ENCODE data around the gene TSPAN9. TPM values are rescaled to one million over a fixed set of nuclear protein-coding genes. Genes with fewer than 3 reads are reported as not detected.

The TSPAN9 gene
- total RNA-seq, 1 donor from 2014 or later, result 0.09 TPM

- no peak overlapping the region for H3K27ac Mint-ChIP-seq
- intact Hi-C loops (cut with micrococcal nuclease), result no loop called here
- peaks cover 32% of the 10 kb centered on the region for H3K27me3 Mint-ChIP-seq
- no peaks in the 10 kb centered on the region for H3K9me3 Mint-ChIP-seq
- H3K4me3 Mint-ChIP-seq, result peak overlapping the region; percentile 62
- H3K4me1 Mint-ChIP-seq, result peaks cover 11% of the 10 kb centered on the region
- DNase-seq, result peak; percentile 64
- no peaks in the 10 kb centered on the region for H3K36me3 Mint-ChIP-seq (ENCODE audit: low read depth)
Measured at GRCh38 chr12:3077572-3078081, 448 bp downstream of the TSPAN9 start.

GRCh38 chr12:3078086-3078820, 1.1 kb downstream of the TSPAN9 start:
- peak overlapping the region; percentile 62 for H3K4me3 Mint-ChIP-seq

GRCh38 chr12:3081091-3081490, 3.9 kb downstream of the TSPAN9 start:
- no peak overlapping the region for H3K27ac Mint-ChIP-seq
- no peaks in the 10 kb centered on the region for H3K36me3 Mint-ChIP-seq (ENCODE audit: low read depth)
- H3K9me3 Mint-ChIP-seq, result no peaks in the 10 kb centered on the region
- peaks cover 21% of the 10 kb centered on the region for H3K27me3 Mint-ChIP-seq
- H3K4me1 Mint-ChIP-seq, result peaks cover 9% of the 10 kb centered on the region
- intact Hi-C loops (cut with micrococcal nuclease), result no loop called here
- DNase-seq, result no peak
- no peak overlapping the region for H3K4me3 Mint-ChIP-seq

More at GRCh38 chr12:3078086-3078820, 1.1 kb downstream of the TSPAN9 start:
- H3K4me1 Mint-ChIP-seq, result peaks cover 10% of the 10 kb centered on the region
- H3K27me3 Mint-ChIP-seq, result peaks cover 31% of the 10 kb centered on the region
- H3K36me3 Mint-ChIP-seq (ENCODE audit: low read depth), result no peaks in the 10 kb centered on the region
- no peak for DNase-seq
- no peaks in the 10 kb centered on the region for H3K9me3 Mint-ChIP-seq
- intact Hi-C loops (cut with micrococcal nuclease), result no loop called here
- peak overlapping the region; percentile 34 for H3K27ac Mint-ChIP-seq

GRCh38 chr12:3081886-3082285, 4.7 kb downstream of the TSPAN9 start:
- H3K27ac Mint-ChIP-seq, result no peak overlapping the region
- H3K36me3 Mint-ChIP-seq (ENCODE audit: low read depth), result no peaks in the 10 kb centered on the region
- peaks cover 6% of the 10 kb centered on the region for H3K4me1 Mint-ChIP-seq
- peaks cover 17% of the 10 kb centered on the region for H3K27me3 Mint-ChIP-seq
- intact Hi-C loops (cut with micrococcal nuclease), result no loop called here
- H3K9me3 Mint-ChIP-seq, result no peaks in the 10 kb centered on the region
- H3K4me3 Mint-ChIP-seq, result no peak overlapping the region
- DNase-seq, result no peak

- Mint-ChIP-seq H3K4me1 (no peaks in the 10 kb centered on the region), H3K4me3 (no peak overlapping the region), H3K27ac (no peak overlapping the region), H3K9me3 (no peaks in the 10 kb centered on the region), H3K36me3 (ENCODE audit: low read depth) (no peaks in the 10 kb centered on the region), H3K27me3 (peaks cover 11% of the 10 kb centered on the region)
- no peak for DNase-seq
- intact Hi-C loops (cut with micrococcal nuclease), result no loop called here
Measured at GRCh38 chr12:3083241-3083920, 6.2 kb downstream of the TSPAN9 start.

GRCh38 chr12:3083921-3084347, 6.8 kb downstream of the TSPAN9 start:
- Mint-ChIP-seq H3K27me3 (peaks cover 8% of the 10 kb centered on the region), H3K9me3 (no peaks in the 10 kb centered on the region), H3K27ac (no peak overlapping the region), H3K4me3 (no peak overlapping the region), H3K4me1 (no peaks in the 10 kb centered on the region), H3K36me3 (ENCODE audit: low read depth) (no peaks in the 10 kb centered on the region)
- DNase-seq, result no peak
- intact Hi-C loops (cut with micrococcal nuclease), result no loop called here

- Mint-ChIP-seq H3K4me3 (no peak overlapping the region), H3K9me3 (no peaks in the 10 kb centered on the region), H3K27me3 (peaks cover 8% of the 10 kb centered on the region), H3K4me1 (no peaks in the 10 kb centered on the region), H3K27ac (no peak overlapping the region), H3K36me3 (ENCODE audit: low read depth) (no peaks in the 10 kb centered on the region)
- no peak for DNase-seq
- intact Hi-C loops (cut with micrococcal nuclease), result no loop called here
Measured at GRCh38 chr12:3084742-3085141, 7.6 kb downstream of the TSPAN9 start.

GRCh38 chr12:3085341-3086139, 8.4 kb downstream of the TSPAN9 start:
- no peak overlapping the region for H3K4me3 Mint-ChIP-seq
- intact Hi-C loops (cut with micrococcal nuclease), result no loop called here
- H3K27me3 Mint-ChIP-seq, result peaks cover 8% of the 10 kb centered on the region
- DNase-seq, result no peak
- no peak overlapping the region for H3K27ac Mint-ChIP-seq
- H3K4me1 Mint-ChIP-seq, result no peaks in the 10 kb centered on the region
- no peaks in the 10 kb centered on the region for H3K36me3 Mint-ChIP-seq (ENCODE audit: low read depth)
- H3K9me3 Mint-ChIP-seq, result no peaks in the 10 kb centered on the region

- H3K36me3 Mint-ChIP-seq (ENCODE audit: low read depth), result no peaks in the 10 kb centered on the region
- no peaks in the 10 kb centered on the region for H3K4me1 Mint-ChIP-seq
- peaks cover 6% of the 10 kb centered on the region for H3K27me3 Mint-ChIP-seq
- DNase-seq, result no peak
- intact Hi-C loops (cut with micrococcal nuclease), result no loop called here
- H3K9me3 Mint-ChIP-seq, result no peaks in the 10 kb centered on the region
- H3K4me3 Mint-ChIP-seq, result no peak overlapping the region
- H3K27ac Mint-ChIP-seq, result no peak overlapping the region
Measured at GRCh38 chr12:3086211-3086610, 9.0 kb downstream of the TSPAN9 start.

- Mint-ChIP-seq H3K27ac (no peak overlapping the region), H3K4me3 (no peak overlapping the region), H3K27me3 (peaks cover 3% of the 10 kb centered on the region), H3K36me3 (ENCODE audit: low read depth) (no peaks in the 10 kb centered on the region), H3K9me3 (no peaks in the 10 kb centered on the region), H3K4me1 (no peaks in the 10 kb centered on the region)
- intact Hi-C loops (cut with micrococcal nuclease), result no loop called here
- DNase-seq, result no peak
Measured at GRCh38 chr12:3086729-3087323, 9.6 kb downstream of the TSPAN9 start.

- DNase-seq, result no peak
- H3K27me3 Mint-ChIP-seq, result no peaks in the 10 kb centered on the region
- intact Hi-C loops (cut with micrococcal nuclease), result no loop called here
Measured at GRCh38 chr12:3087758-3088650, 10.8 kb downstream of the TSPAN9 start.

GRCh38 chr12:3089588-3089987, 12.4 kb downstream of the TSPAN9 start:
- Mint-ChIP-seq H3K27me3 (no peaks in the 10 kb centered on the region), H3K36me3 (ENCODE audit: low read depth) (no peaks in the 10 kb centered on the region), H3K27ac (no peak overlapping the region), H3K4me1 (no peaks in the 10 kb centered on the region), H3K4me3 (no peak overlapping the region), H3K9me3 (no peaks in the 10 kb centered on the region)
- intact Hi-C loops (cut with micrococcal nuclease), result no loop called here
- DNase-seq, result no peak

More at GRCh38 chr12:3087758-3088650, 10.8 kb downstream of the TSPAN9 start:
- no peak overlapping the region for H3K27ac Mint-ChIP-seq
- no peak overlapping the region for H3K4me3 Mint-ChIP-seq
- no peaks in the 10 kb centered on the region for H3K9me3 Mint-ChIP-seq
- no peaks in the 10 kb centered on the region for H3K4me1 Mint-ChIP-seq
- H3K36me3 Mint-ChIP-seq (ENCODE audit: low read depth), result no peaks in the 10 kb centered on the region
